ENCODE results near the gene SKOR2. TPM values are rescaled to one million over a fixed set of nuclear protein-coding genes. Genes with fewer than 3 reads are reported as not detected.

SKOR2 gene
- total RNA-seq, 2 donors from 2014 or later: 0.18 TPM; not detected in 1

DNA sequence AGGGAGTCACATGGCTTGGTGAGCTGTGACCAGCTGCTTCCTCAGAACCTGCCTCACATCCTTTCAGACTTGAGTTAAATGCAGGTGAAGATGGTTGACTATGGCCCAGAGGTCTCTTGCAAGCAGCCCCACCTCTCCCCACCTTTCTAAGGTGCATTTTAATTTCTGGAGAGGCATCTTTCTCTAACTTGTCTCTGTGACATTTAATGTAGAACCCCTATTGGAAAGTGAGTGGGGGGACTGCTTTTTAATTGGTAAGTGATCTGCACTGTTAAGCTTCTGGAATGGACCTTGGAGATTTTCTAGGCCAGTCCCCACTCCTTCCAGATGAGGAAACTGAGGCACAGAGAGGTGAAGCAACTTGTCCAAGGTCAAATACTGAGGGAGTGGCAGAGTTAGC is 37.3 kb upstream of the SKOR2 start:
- DNase-seq: no peak
- Mint-ChIP-seq H3K4me3 (no peak overlapping the region), H3K27me3 (ENCODE audit: insufficient read depth) (peaks cover 19% of the 10 kb centered on the region), H3K36me3 (ENCODE audit: low read depth) (no peaks in the 10 kb centered on the region), H3K4me1 (peaks cover 9% of the 10 kb centered on the region), H3K27ac (no peak overlapping the region), H3K9me3 (no peaks in the 10 kb centered on the region)
- no peak overlapping the region for H3K9ac ChIP-seq (ENCODE audit: extremely low read depth, low read length, poor library complexity, severe bottlenecking)
- no peak overlapping the region for H3K27ac ChIP-seq (ENCODE audit: low read depth, low read length)
- H3K36me3 ChIP-seq (ENCODE audit: control insufficient read depth, insufficient read depth, low read length): no peaks in the 10 kb centered on the region
- no peak overlapping the region for H3K4me3 ChIP-seq (ENCODE audit: low read length)
- H3K9me3 ChIP-seq (ENCODE audit: control insufficient read depth, low read length): no peaks in the 10 kb centered on the region
- no peaks in the 10 kb centered on the region for H3K27me3 ChIP-seq (ENCODE audit: control insufficient read depth, insufficient read depth, low read length, poor library complexity, severe bottlenecking)
- TF ChIP-seq, protein P1, sequence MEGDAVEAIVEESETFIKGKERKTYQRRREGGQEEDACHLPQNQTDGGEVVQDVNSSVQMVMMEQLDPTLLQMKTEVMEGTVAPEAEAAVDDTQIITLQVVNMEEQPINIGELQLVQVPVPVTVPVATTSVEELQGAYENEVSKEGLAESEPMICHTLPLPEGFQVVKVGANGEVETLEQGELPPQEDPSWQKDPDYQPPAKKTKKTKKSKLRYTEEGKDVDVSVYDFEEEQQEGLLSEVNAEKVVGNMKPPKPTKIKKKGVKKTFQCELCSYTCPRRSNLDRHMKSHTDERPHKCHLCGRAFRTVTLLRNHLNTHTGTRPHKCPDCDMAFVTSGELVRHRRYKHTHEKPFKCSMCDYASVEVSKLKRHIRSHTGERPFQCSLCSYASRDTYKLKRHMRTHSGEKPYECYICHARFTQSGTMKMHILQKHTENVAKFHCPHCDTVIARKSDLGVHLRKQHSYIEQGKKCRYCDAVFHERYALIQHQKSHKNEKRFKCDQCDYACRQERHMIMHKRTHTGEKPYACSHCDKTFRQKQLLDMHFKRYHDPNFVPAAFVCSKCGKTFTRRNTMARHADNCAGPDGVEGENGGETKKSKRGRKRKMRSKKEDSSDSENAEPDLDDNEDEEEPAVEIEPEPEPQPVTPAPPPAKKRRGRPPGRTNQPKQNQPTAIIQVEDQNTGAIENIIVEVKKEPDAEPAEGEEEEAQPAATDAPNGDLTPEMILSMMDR (conservative IDR thresholded peaks at IDR 0.05): no peak
- no peaks in the 10 kb centered on the region for H3K4me1 ChIP-seq (ENCODE audit: control insufficient read depth, insufficient read depth, low read length)

DNA sequence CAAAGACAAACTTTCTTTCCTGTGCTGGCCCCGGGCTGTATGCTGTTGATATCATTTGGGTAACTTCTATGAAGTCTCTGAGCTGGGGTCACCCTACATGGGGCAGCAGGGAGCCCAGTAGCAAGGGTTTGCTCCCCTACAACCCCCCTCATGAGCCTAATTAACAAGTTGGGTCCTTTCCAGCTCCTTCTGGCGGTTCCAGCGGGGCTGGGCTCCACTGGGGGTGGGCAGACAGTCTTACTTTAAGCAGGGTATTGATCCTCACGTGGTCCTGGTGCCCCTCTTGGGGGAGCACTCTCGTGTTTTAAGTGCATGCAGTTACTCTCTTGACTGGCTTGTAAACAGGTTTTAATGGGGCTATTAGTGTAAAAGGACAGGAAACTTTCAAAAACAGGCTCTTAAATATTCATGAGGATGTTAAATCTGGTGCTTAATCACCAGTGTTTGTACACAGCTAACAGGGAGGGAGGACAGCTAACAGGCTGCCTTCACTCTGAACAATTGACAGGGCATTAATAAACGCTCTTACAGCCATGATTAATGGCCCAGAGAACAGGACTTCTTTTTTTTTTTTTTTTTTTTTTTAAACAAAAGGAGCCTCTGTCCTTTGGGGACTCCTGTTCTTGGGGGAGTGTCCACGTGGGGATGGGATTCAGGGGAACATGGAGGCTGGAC is 36.6 kb upstream of the SKOR2 start:
- Histone ChIP-seq H3K36me3 (ENCODE audit: control insufficient read depth, insufficient read depth, low read length) (no peaks in the 10 kb centered on the region), H3K27me3 (ENCODE audit: control insufficient read depth, insufficient read depth, low read length, poor library complexity, severe bottlenecking) (no peaks in the 10 kb centered on the region), H3K4me3 (ENCODE audit: low read length) (no peak overlapping the region), H3K4me1 (ENCODE audit: control insufficient read depth, insufficient read depth, low read length) (no peaks in the 10 kb centered on the region), H3K27ac (ENCODE audit: low read depth, low read length) (no peak overlapping the region), H3K9ac (ENCODE audit: extremely low read depth, low read length, poor library complexity, severe bottlenecking) (no peak overlapping the region), H3K9me3 (ENCODE audit: control insufficient read depth, low read length) (no peaks in the 10 kb centered on the region)
- peaks cover 9% of the 10 kb centered on the region for H3K4me1 Mint-ChIP-seq
- 78 to 86% methylated on average over 4 to 7 of the region's 7 CpGs for WGBS, 2 experiments (ENCODE audit: insufficient coverage in 1 of 2, insufficient read length in 1 of 2)
- H3K27ac Mint-ChIP-seq: no peak overlapping the region
- peaks cover 19% of the 10 kb centered on the region for H3K27me3 Mint-ChIP-seq (ENCODE audit: insufficient read depth)
- no peaks in the 10 kb centered on the region for H3K36me3 Mint-ChIP-seq (ENCODE audit: low read depth)
- no peak overlapping the region for H3K4me3 Mint-ChIP-seq
- no peak for DNase-seq
- no peaks in the 10 kb centered on the region for H3K9me3 Mint-ChIP-seq
- TF ChIP-seq, protein P1 (conservative IDR thresholded peaks at IDR 0.05): no peak

DNA sequence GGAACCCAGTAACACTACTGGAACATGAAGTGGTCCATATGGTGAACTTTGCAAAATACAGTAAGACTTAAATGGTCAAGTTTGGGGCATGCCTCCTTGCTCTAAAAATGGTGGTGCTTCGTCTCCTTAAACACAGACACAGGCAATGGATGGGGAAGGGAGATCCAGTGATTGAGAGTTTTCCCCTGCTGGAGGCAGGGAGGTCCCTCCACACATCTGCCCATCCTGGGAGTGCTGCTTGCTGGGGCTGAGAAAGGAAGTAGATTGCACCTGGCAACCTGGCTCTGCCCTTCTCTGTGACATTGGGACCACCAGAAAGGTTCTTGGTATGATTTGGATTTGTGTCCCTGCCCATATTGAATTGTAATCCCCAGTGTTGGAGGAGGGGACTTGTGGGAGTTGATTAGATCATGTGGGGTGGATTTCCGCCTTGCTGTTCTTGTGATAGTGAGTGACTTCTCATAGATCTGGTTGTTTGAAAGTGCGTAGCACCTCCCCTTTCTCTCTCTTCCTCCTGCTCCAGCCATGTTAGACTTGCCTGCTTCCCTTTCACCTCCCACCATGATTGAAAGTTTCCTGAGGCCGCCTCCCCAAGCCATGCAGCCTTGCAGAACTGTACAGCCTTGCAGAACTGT is 35.4 kb upstream of the SKOR2 start:
- Histone ChIP-seq H3K4me3 (ENCODE audit: low read length) (no peak overlapping the region), H3K36me3 (ENCODE audit: control insufficient read depth, insufficient read depth, low read length) (no peaks in the 10 kb centered on the region), H3K9me3 (ENCODE audit: control insufficient read depth, low read length) (no peaks in the 10 kb centered on the region), H3K4me1 (ENCODE audit: control insufficient read depth, insufficient read depth, low read length) (no peaks in the 10 kb centered on the region), H3K27ac (ENCODE audit: low read depth, low read length) (no peak overlapping the region), H3K27me3 (ENCODE audit: control insufficient read depth, insufficient read depth, low read length, poor library complexity, severe bottlenecking) (peaks cover 7% of the 10 kb centered on the region), H3K9ac (ENCODE audit: extremely low read depth, low read length, poor library complexity, severe bottlenecking) (no peak overlapping the region)
- Mint-ChIP-seq H3K4me1 (peaks cover 9% of the 10 kb centered on the region), H3K4me3 (no peak overlapping the region), H3K27ac (no peak overlapping the region), H3K27me3 (ENCODE audit: insufficient read depth) (peaks cover 21% of the 10 kb centered on the region), H3K36me3 (ENCODE audit: low read depth) (no peaks in the 10 kb centered on the region), H3K9me3 (no peaks in the 10 kb centered on the region)
- TF ChIP-seq, protein P1 (conservative IDR thresholded peaks at IDR 0.05): no peak
- WGBS, 2 experiments (ENCODE audit: insufficient coverage in 1 of 2, insufficient read length in 1 of 2): 88 to 95% methylated on average over 2 to 4 of the region's 4 CpGs
- DNase-seq: no peak

All from endodermal cell (in vitro differentiated cells).